ENCODE results near the gene CHCHD3. TPM values are rescaled to one million over a fixed set of nuclear protein-coding genes. Genes with fewer than 3 reads are reported as not detected.

The CHCHD3 gene
- 100 to 1,000 TPM in 2 of 8 experiments, 10 to 100 TPM in 6; 74.5 to 122 (median 90.0) TPM for total RNA-seq

GRCh38 chr7:133081599-133082389, at the start of gene CHCHD3:
CHCHD3 (minus strand) TSS chr7:133082090; CDS start chr7:133081937, 153 bp downstream.
- peaks cover 4 to 12% of the 10 kb centered on the region in 2 donors for H3K4me1 ChIP-seq (replicated peaks in 1 of 2)
- peak; percentile 99 for ATAC-seq (replicated peaks in 6 of 8)
- WGBS, 10 experiments, result 0 to 3% (median 1%) methylated on average over 3 to 23 of the region's 58 CpGs; no CpG with 5 or more reads in 4 of the 10 experiments
- in situ Hi-C loops (cut with MboI; ENCODE audit: low pct_unique_long_range_greater_than_20kb in 2 of 9, low sequenced_read_pairs in 9 of 9, unreplicated experiment in 9 of 9), result no loop called here
- peak within 1 kb of the TSS; percentile 67 to 96 (median 86) for H3K4me3 ChIP-seq
- H3K27ac ChIP-seq, result peak within 1 kb of the TSS; percentile 83 to 92

GRCh38 chr7:133130166-133130565, 48.3 kb upstream of the CHCHD3 start:
- in situ Hi-C loops (cut with MboI; ENCODE audit: low pct_unique_long_range_greater_than_20kb in 2 of 9, low sequenced_read_pairs in 9 of 9, unreplicated experiment in 9 of 9), result no loop called here
- ATAC-seq (replicated peaks in 6 of 8), result no peak

GRCh38 chr7:133126422-133126821, 44.5 kb upstream of the CHCHD3 start:
- H3K27ac ChIP-seq, result no peak overlapping the region
- H3K4me1 ChIP-seq (replicated peaks in 1 of 2), result no peaks in the 10 kb centered on the region
- in situ Hi-C loops (cut with MboI; ENCODE audit: low pct_unique_long_range_greater_than_20kb in 2 of 9, low sequenced_read_pairs in 9 of 9, unreplicated experiment in 9 of 9), result no loop called here
- ATAC-seq (replicated peaks in 6 of 8), result no peak
- 0 to 64% (median 19%) methylated on average over 1 to 2 of the region's 2 CpGs; no CpG with 5 or more reads in 1 of the 10 experiments for WGBS, 10 experiments
- no peak overlapping the region for H3K4me3 ChIP-seq

More at GRCh38 chr7:133130166-133130565, 48.3 kb upstream of the CHCHD3 start:
- 62 to 100% (median 87%) methylated on average over 1 to 8 of the region's 8 CpGs; no CpG with 5 or more reads in 2 of the 10 experiments for WGBS, 10 experiments
- Histone ChIP-seq H3K4me3 (no peak overlapping the region), H3K4me1 (replicated peaks in 1 of 2) (no peaks in the 10 kb centered on the region), H3K27ac (no peak overlapping the region)

DNA sequence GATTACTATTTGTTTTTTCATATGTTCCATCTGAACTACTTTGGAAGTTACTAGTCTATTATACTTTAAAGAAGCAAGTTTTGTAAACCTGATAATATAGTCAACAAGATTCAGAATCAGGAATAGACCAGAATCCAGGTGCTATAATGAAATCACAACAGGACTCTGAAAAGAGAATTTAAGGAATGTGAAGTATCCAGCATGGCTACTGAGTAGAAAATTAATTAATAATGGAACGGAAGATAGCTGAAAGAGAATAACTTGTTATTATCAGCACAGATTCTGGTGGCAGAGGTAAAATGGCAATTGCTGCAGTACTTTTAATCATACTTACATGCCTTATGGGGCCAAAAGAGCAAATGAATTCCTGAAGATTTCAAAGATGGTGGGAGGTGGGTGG, 43.1 kb upstream of the CHCHD3 start:
- WGBS, 10 experiments, result 0% methylated on average over 1 of the region's 1 CpG; no CpG with 5 or more reads in 9 of the 10 experiments
- H3K27ac ChIP-seq, result no peak overlapping the region
- H3K4me3 ChIP-seq, result no peak overlapping the region
- in situ Hi-C loops (cut with MboI; ENCODE audit: low pct_unique_long_range_greater_than_20kb in 2 of 9, low sequenced_read_pairs in 9 of 9, unreplicated experiment in 9 of 9), result no loop called here
- H3K4me1 ChIP-seq (replicated peaks in 1 of 2), result no peaks in the 10 kb centered on the region
- no peak for ATAC-seq (replicated peaks in 6 of 8)

- WGBS, 10 experiments, result 20 to 100% (median 89%) methylated on average over 1 to 7 of the region's 7 CpGs; no CpG with 5 or more reads in 1 of the 10 experiments
- H3K4me1 ChIP-seq (replicated peaks in 1 of 2), result peaks cover 0 to 2% of the 10 kb centered on the region in 2 donors
- in situ Hi-C loops (cut with MboI; ENCODE audit: low pct_unique_long_range_greater_than_20kb in 2 of 9, low sequenced_read_pairs in 9 of 9, unreplicated experiment in 9 of 9), result no loop called here
- no peak overlapping the region for H3K4me3 ChIP-seq
- H3K27ac ChIP-seq, result no peak overlapping the region
- ATAC-seq (replicated peaks in 6 of 8), result no peak
Observed at GRCh38 chr7:133121175-133121844, 39.4 kb upstream of the CHCHD3 start.

DNA sequence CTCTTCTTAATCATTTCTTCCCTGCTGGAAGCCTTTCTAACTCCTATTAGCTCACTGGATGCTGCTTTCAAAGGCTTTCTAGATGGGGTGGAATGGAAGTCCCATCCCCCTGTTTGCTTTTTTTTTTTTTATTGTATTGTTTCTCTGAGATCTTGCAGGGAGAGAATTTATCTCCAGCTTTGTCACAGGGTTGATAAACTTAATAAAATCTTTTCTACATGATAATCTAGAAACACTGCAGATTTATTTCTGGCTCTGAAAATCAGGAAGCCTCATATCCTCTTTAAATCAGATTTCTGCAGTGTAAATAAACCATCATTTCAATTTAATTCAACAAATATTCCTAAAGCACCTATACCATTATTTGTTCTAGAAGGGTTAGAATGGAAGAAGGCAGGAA, 37.2 kb upstream of the CHCHD3 start:
- in situ Hi-C loops (cut with MboI; ENCODE audit: low pct_unique_long_range_greater_than_20kb in 2 of 9, low sequenced_read_pairs in 9 of 9, unreplicated experiment in 9 of 9), result no loop called here
- Histone ChIP-seq H3K4me1 (replicated peaks in 1 of 2) (peaks cover 3 to 4% of the 10 kb centered on the region in 2 donors), H3K4me3 (no peak overlapping the region), H3K27ac (no peak overlapping the region)
- no peak for ATAC-seq (replicated peaks in 6 of 8)

GRCh38 chr7:133118261-133118660, 36.4 kb upstream of the CHCHD3 start:
- Histone ChIP-seq H3K4me3 (no peak overlapping the region), H3K27ac (no peak overlapping the region), H3K4me1 (replicated peaks in 1 of 2) (peaks cover 3 to 4% of the 10 kb centered on the region in 2 donors)
- no peak for ATAC-seq (replicated peaks in 6 of 8)
- in situ Hi-C loops (cut with MboI; ENCODE audit: low pct_unique_long_range_greater_than_20kb in 2 of 9, low sequenced_read_pairs in 9 of 9, unreplicated experiment in 9 of 9), result no loop called here
- 0 to 93% (median 51%) methylated on average over 1 to 5 of the region's 5 CpGs; no CpG with 5 or more reads in 2 of the 10 experiments for WGBS, 10 experiments

GRCh38 chr7:133117452-133117851, 35.6 kb upstream of the CHCHD3 start:
- in situ Hi-C loops (cut with MboI; ENCODE audit: low pct_unique_long_range_greater_than_20kb in 2 of 9, low sequenced_read_pairs in 9 of 9, unreplicated experiment in 9 of 9), result no loop called here
- WGBS, 10 experiments, result 17 to 100% (median 83%) methylated on average over 1 to 3 of the region's 5 CpGs; no CpG with 5 or more reads in 2 of the 10 experiments
- peaks cover 3 to 4% of the 10 kb centered on the region in 2 donors for H3K4me1 ChIP-seq (replicated peaks in 1 of 2)
- H3K4me3 ChIP-seq, result no peak overlapping the region
- no peak overlapping the region for H3K27ac ChIP-seq
- ATAC-seq (replicated peaks in 6 of 8), result no peak

DNA sequence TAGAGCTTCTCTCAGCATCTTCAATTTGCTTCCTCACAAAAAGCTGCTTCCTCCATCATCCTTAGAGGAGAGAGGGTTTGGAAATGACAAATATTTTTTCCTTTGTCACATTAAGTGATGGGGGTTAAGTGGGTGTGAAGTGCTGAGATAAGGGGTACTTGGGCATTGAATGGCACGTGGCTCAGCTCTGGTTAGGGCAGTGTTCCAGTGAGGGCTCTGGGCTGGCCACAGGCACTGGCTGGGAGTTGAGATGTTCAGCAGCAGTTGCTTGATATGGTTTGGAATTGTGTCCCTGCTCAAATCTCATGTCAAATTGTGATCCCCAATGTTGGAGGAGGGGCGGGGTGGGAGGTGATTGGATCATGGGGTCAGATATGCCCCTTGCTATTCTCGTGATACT, 33.7 kb upstream of the CHCHD3 start:
- H3K4me3 ChIP-seq, result no peak overlapping the region
- H3K4me1 ChIP-seq (replicated peaks in 1 of 2), result peaks cover 3 to 4% of the 10 kb centered on the region in 2 donors
- no peak for ATAC-seq (replicated peaks in 6 of 8)
- WGBS, 10 experiments, result 17 to 100% (median 56%) methylated on average over 1 to 2 of the region's 3 CpGs; no CpG with 5 or more reads in 6 of the 10 experiments
- in situ Hi-C loops (cut with MboI; ENCODE audit: low pct_unique_long_range_greater_than_20kb in 2 of 9, low sequenced_read_pairs in 9 of 9, unreplicated experiment in 9 of 9), result no loop called here
- H3K27ac ChIP-seq, result no peak overlapping the region

- in situ Hi-C loops (cut with MboI; ENCODE audit: low pct_unique_long_range_greater_than_20kb in 2 of 9, low sequenced_read_pairs in 9 of 9, unreplicated experiment in 9 of 9), result no loop called here
- ATAC-seq (replicated peaks in 6 of 8), result peak in 1 of 8 experiments; percentile 41
- WGBS, 10 experiments, result 0 to 80% (median 0%) methylated on average over 1 of the region's 1 CpG; no CpG with 5 or more reads in 3 of the 10 experiments
- Histone ChIP-seq H3K4me3 (no peak overlapping the region), H3K27ac (no peak overlapping the region), H3K4me1 (replicated peaks in 1 of 2) (peaks cover 3 to 4% of the 10 kb centered on the region in 2 donors)
Observed at GRCh38 chr7:133114519-133114918, 32.6 kb upstream of the CHCHD3 start.

GRCh38 chr7:133112976-133113375, 31.1 kb upstream of the CHCHD3 start:
- no peak for ATAC-seq (replicated peaks in 6 of 8)
- 0 to 100% (median 87%) methylated on average over 1 to 2 of the region's 2 CpGs; no CpG with 5 or more reads in 2 of the 10 experiments for WGBS, 10 experiments
- in situ Hi-C loops (cut with MboI; ENCODE audit: low pct_unique_long_range_greater_than_20kb in 2 of 9, low sequenced_read_pairs in 9 of 9, unreplicated experiment in 9 of 9), result no loop called here
- no peak overlapping the region for H3K4me3 ChIP-seq
- no peak overlapping the region for H3K27ac ChIP-seq
- peaks cover 3 to 4% of the 10 kb centered on the region in 2 donors for H3K4me1 ChIP-seq (replicated peaks in 1 of 2)

GRCh38 chr7:133112335-133112734, 30.4 kb upstream of the CHCHD3 start:
- ATAC-seq (replicated peaks in 6 of 8), result no peak
- in situ Hi-C loops (cut with MboI; ENCODE audit: low pct_unique_long_range_greater_than_20kb in 2 of 9, low sequenced_read_pairs in 9 of 9, unreplicated experiment in 9 of 9), result no loop called here
- Histone ChIP-seq H3K4me3 (no peak overlapping the region), H3K27ac (no peak overlapping the region), H3K4me1 (replicated peaks in 1 of 2) (peaks cover 3 to 4% of the 10 kb centered on the region in 2 donors)
- WGBS, 10 experiments, result 17 to 83% (median 52%) methylated on average over 1 to 2 of the region's 3 CpGs; no CpG with 5 or more reads in 5 of the 10 experiments

DNA sequence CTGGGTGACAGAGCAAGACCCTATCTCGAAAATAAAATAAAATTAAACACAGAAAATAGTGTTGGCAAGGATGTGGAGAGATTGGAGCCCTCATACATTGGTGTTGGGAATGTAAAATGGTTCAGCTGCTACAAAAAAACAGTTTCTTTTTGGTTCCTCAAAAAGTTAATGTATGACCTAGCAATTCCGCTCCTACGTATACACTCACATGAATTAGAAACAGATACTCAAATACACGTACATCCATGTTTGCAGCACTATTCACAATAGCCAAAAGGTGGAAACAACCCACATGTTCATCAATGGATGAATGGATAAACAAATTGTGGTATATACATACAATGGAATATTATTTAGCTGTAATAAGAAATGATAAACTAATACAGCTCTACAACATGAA, 28.4 kb upstream of the CHCHD3 start:
- no peak overlapping the region for H3K4me3 ChIP-seq
- no peak overlapping the region for H3K27ac ChIP-seq
- H3K4me1 ChIP-seq (replicated peaks in 1 of 2), result peaks cover 0 to 4% of the 10 kb centered on the region in 2 donors
- WGBS, 10 experiments, result 50 to 91% (median 81%) methylated on average over 1 to 4 of the region's 4 CpGs
- ATAC-seq (replicated peaks in 6 of 8), result no peak
- in situ Hi-C loops (cut with MboI; ENCODE audit: low pct_unique_long_range_greater_than_20kb in 2 of 9, low sequenced_read_pairs in 9 of 9, unreplicated experiment in 9 of 9), result no loop called here

Measured in motor neuron (in vitro differentiated cells).